HCT116 (cell line): Measurements from ENCODE around the gene XK. TPM values are rescaled to one million over a fixed set of nuclear protein-coding genes. Genes with fewer than 3 reads are reported as not detected.

ENCODE experiments used
- ATAC-seq: fragments of 200-7000 bp; cut with Tn5 transposase; 2 replicates; pipeline ENCODE4 v1.9.1; 2020; ENCODE audit warnings: mild to moderate bottlenecking, moderate library complexity
- BruUV-seq: library from RNA; stranded (reverse); fragments of 400-500 nt; replicated peaks from 2 replicates; lab custom pipeline; 2021; lab: Mats Ljungman, UMichigan
- CTCF ChIA-PET: fragments of 300-600 bp; sonication (Branson Sonifier 250); formaldehyde crosslinking; loops from one replicate; lab custom pipeline; 2021; ENCODE audit warnings: antibody characterized with exemption; lab: Charles Lee
- POLR2A ChIA-PET: fragments of 300-600, 350-600 bp; sonication (Branson Sonifier 250); formaldehyde crosslinking; loops from one replicate; lab custom pipeline; 2021; ENCODE audit warnings: antibody characterized with exemption; lab: Charles Lee
- RAD21 ChIA-PET, 2 experiments: fragments of 300-600 bp; sonication (Branson Sonifier 250); formaldehyde crosslinking; loops; one replicate each; lab custom pipeline; 2023; ENCODE audit warnings: low total read pairs in 2 of 2; ENCODE audit not compliant: uncharacterized antibody in 2 of 2, unreplicated experiment in 2 of 2, low non-redundant PET in 1 of 2; lab: Charles Lee
- DNase-seq: peaks from one replicate; pipeline ENCODE4 v3.0.0-alpha.2; 2010; ENCODE audit warnings: low read depth, low spot score
- H2AFZ ChIP-seq: fragments of 200-600 bp; shearing (Covaris generic), sonication (generic); 2 replicates; pipeline ENCODE4 v1.6.1; 2017; ENCODE audit warnings: low read depth, mixed run types, mixed read lengths, antibody characterized with exemption, low read length; ENCODE audit not compliant: poor library complexity, severe bottlenecking
- H3K27ac ChIP-seq: 2 replicates; pipeline ENCODE4 v1.5.1; 2012; ENCODE audit warnings: low read depth, low read length
- H3K27me3 ChIP-seq: fragments of 200-600 bp; sonication (generic); 2 replicates; pipeline ENCODE4 v1.6.1; 2016; ENCODE audit warnings: mixed run types, low read length, mixed read lengths; ENCODE audit not compliant: insufficient read depth
- H3K36me3 ChIP-seq, 2 experiments: fragments of 200-500 bp in 1 of 2; fragments of 200-600 bp in 1 of 2; sonication (Bioruptor generic) in 1 of 2; sonication (generic) in 1 of 2; 2 replicates each; pipeline versions ENCODE4 v1.5.1 to v1.6.1; 2014 to 2016; ENCODE audit warnings: low read length in 2 of 2, inconsistent platforms in 1 of 2, mixed read lengths in 1 of 2, mixed run types in 1 of 2; ENCODE audit not compliant: insufficient read depth in 2 of 2, control insufficient read depth in 1 of 2
- H3K4me1 ChIP-seq, 2 experiments: fragments of 200-600 bp in 1 of 2; sonication (generic) in 1 of 2; 2 replicates each; pipeline versions ENCODE4 v1.5.1 to v1.6.1; 2012 to 2017; ENCODE audit warnings: low read length in 2 of 2, inconsistent platforms in 1 of 2, mild to moderate bottlenecking in 1 of 2, mixed read lengths in 1 of 2, mixed run types in 1 of 2, moderate library complexity in 1 of 2; ENCODE audit not compliant: insufficient read depth in 2 of 2, control insufficient read depth in 1 of 2
- H3K4me2 ChIP-seq: fragments of 200-600 bp; sonication (generic); 2 replicates; pipeline ENCODE4 v1.6.1; 2017; ENCODE audit warnings: mixed run types, low read length, mixed read lengths
- H3K4me3 ChIP-seq, 2 experiments: fragments of 200-600 bp in 1 of 2; sonication (generic) in 1 of 2; replicated peaks in 1 of 2; 2 replicates each; pipeline ENCODE4 v1.5.1; 2011 to 2016; ENCODE audit warnings: low read length in 2 of 2, control low read depth in 1 of 2, low read depth in 1 of 2, mild to moderate bottlenecking in 1 of 2, mixed read lengths in 1 of 2, mixed run types in 1 of 2
- H3K79me2 ChIP-seq: fragments of 200-600 bp; sonication (generic); 2 replicates; pipeline ENCODE4 v1.6.1; 2017; ENCODE audit warnings: mild to moderate bottlenecking, mixed run types, low read length, moderate library complexity, mixed read lengths; ENCODE audit not compliant: insufficient read depth
- H3K9ac ChIP-seq: fragments of 200-600 bp; sonication (generic); 2 replicates; pipeline ENCODE4 v1.6.1; 2016; ENCODE audit warnings: low read length, mixed read lengths
- H3K9me2 ChIP-seq: fragments of 200-600 bp; sonication (generic), shearing (Covaris generic); 2 replicates; pipeline ENCODE4 v1.6.1; 2017; ENCODE audit warnings: mixed run types, mild to moderate bottlenecking, moderate library complexity; ENCODE audit not compliant: insufficient read depth
- H3K9me3 ChIP-seq, 2 experiments: fragments of 200-500 bp in 1 of 2; fragments of 200-600 bp in 1 of 2; sonication (Bioruptor generic) in 1 of 2; sonication (generic) in 1 of 2; 2 replicates each; pipeline ENCODE4 v1.6.1; 2014 to 2017; ENCODE audit warnings: low read length in 2 of 2, mixed read lengths in 2 of 2, inconsistent platforms in 1 of 2, low read depth in 1 of 2, mild to moderate bottlenecking in 1 of 2, mixed run types in 1 of 2, moderate library complexity in 1 of 2; ENCODE audit not compliant: control insufficient read depth in 1 of 2, insufficient read depth in 1 of 2
- H4K20me1 ChIP-seq: fragments of 200-600 bp; sonication (generic), shearing (Covaris generic); 2 replicates; pipeline ENCODE4 v1.6.1; 2017; ENCODE audit warnings: mixed run types, mild to moderate bottlenecking, moderate library complexity; ENCODE audit not compliant: insufficient read depth
- CEBPB ChIP-seq: IDR thresholded peaks from 2 replicates; pipeline ENCODE4 v1.6.1; 2012; ENCODE audit warnings: low read depth
- EGR1 ChIP-seq: IDR thresholded peaks from 2 replicates; pipeline ENCODE4 v1.6.1; 2012; ENCODE audit warnings: low read depth
- ELF1 ChIP-seq: IDR thresholded peaks from 2 replicates; pipeline ENCODE4 v1.6.1; 2012; ENCODE audit warnings: low read depth, borderline replicate concordance
- EZH2 ChIP-seq: fragments of 200-600 bp; sonication (generic); IDR thresholded peaks from 2 replicates; pipeline ENCODE4 v1.6.1; 2017; ENCODE audit warnings: antibody characterized with exemption, mixed run types
- JUND ChIP-seq: IDR thresholded peaks from 2 replicates; pipeline ENCODE4 v1.6.1; 2012
- MAX ChIP-seq: IDR thresholded peaks from 2 replicates; pipeline ENCODE4 v1.6.1; 2012
- POLR2A ChIP-seq: IDR thresholded peaks from 2 replicates; pipeline ENCODE4 v1.7.0; 2011; ENCODE audit warnings: borderline replicate concordance; ENCODE audit not compliant: insufficient read depth, insufficient read length; ENCODE audit errors: extremely low read depth
- POLR2AphosphoS5 ChIP-seq: IDR thresholded peaks from 2 replicates; pipeline ENCODE4 v1.6.1; 2011; ENCODE audit warnings: mild to moderate bottlenecking, low read depth, low read length, moderate library complexity
- RAD21 ChIP-seq: IDR thresholded peaks from 2 replicates; pipeline ENCODE4 v1.6.1; 2012; ENCODE audit warnings: low read depth, mild to moderate bottlenecking
- SIN3A ChIP-seq: IDR thresholded peaks from 2 replicates; pipeline ENCODE4 v1.6.1; 2012; ENCODE audit warnings: low read depth
- SP1 ChIP-seq: IDR thresholded peaks from 2 replicates; pipeline ENCODE4 v1.6.1; 2012; ENCODE audit warnings: low read depth
- SRF ChIP-seq: IDR thresholded peaks from 2 replicates; pipeline ENCODE4 v1.6.1; 2012; ENCODE audit warnings: low read depth
- TCF7L2 ChIP-seq: IDR thresholded peaks from 2 replicates; pipeline ENCODE4 v1.7.0; 2011; ENCODE audit warnings: borderline replicate concordance, inconsistent platforms; ENCODE audit not compliant: insufficient read depth, insufficient read length; ENCODE audit errors: extremely low read depth
- ZFX ChIP-seq: fragments of 450-650 bp; IDR thresholded peaks from 2 replicates; pipeline ENCODE4 v1.6.1; 2017
- ZNF274 ChIP-seq: fragments of 200-500 bp; sonication (Bioruptor generic); IDR thresholded peaks from 2 replicates; pipeline ENCODE4 v1.6.1; 2014; ENCODE audit warnings: mild to moderate bottlenecking, low read depth, low read length, inconsistent platforms
- intact Hi-C: fragments of 100-400 bp; cut with micrococcal nuclease; formaldehyde crosslinking; loops from 2 replicates; pipeline ENCODE4 v1.10.0; 2022
- total RNA-seq: library from RNA; stranded (reverse); gene quantifications from one replicate; pipeline ENCODE4 v1.2.1, GENCODE V29; 2021; ENCODE audit not compliant: unreplicated experiment
- TF ChIP-seq, protein P1 (sequence below): IDR thresholded peaks from 2 replicates; pipeline ENCODE4 v1.6.1; 2011; ENCODE audit warnings: mild to moderate bottlenecking, low read length, moderate library complexity; ENCODE audit not compliant: insufficient replicate concordance; ENCODE audit errors: extremely low read depth
- TF ChIP-seq, protein P2 (sequence below), 3 experiments: fragments of 200-600 bp in 1 of 3; sonication (generic) in 1 of 3; IDR thresholded peaks in 2 of 3; conservative IDR thresholded peaks in 1 of 3; 2 replicates each; pipeline ENCODE4 v1.5.1; 2012 to 2017; ENCODE audit warnings: low read depth in 2 of 3, low read length in 2 of 3, antibody characterized with exemption in 1 of 3, borderline replicate concordance in 1 of 3, control low read depth in 1 of 3, mild to moderate bottlenecking in 1 of 3, mixed read lengths in 1 of 3, mixed run types in 1 of 3, moderate library complexity in 1 of 3; ENCODE audit not compliant: insufficient read depth in 1 of 3
- TF ChIP-seq, protein P3 (sequence below): IDR thresholded peaks from 2 replicates; pipeline ENCODE4 v1.6.1; 2012; ENCODE audit warnings: low read depth
- TF ChIP-seq, protein P4 (sequence below): IDR thresholded peaks from 2 replicates; pipeline ENCODE4 v1.6.1; 2012

XK gene
- total RNA-seq, 1 experiment from 2014 or later = 2.6 TPM

DNA sequence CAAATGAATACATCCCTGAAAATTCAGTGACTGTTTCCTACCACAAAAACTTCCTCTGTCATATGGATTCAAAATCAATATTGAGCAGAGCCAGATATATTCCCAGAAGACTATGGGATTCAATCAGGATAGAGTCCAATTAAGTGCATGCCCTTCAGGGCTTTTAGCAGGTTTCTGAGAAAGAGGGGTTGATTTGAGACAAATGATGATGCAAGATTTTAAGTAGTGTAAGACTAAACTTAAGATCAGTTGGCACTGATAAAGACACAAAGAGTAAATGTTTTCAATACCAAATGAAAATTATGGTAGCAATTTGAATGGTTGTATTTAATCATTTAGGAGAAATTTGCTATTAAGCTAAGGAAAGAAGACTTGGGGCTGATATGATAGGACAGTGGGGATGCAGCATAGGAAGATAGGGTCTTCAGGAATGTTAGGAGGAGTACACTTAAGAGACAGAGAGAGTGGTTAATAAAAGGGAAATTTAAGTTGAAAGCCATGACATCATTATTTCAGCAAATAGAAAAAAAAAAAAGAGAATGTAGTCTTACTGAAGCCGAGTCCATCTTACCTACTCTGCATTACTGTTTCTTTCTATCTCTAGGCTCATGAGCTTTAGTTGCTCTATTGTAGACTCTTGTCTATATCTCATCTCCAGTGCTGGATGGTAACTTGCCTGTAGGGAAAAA, 32.0 kb upstream of the XK start:
- H3K9me3 ChIP-seq = no peaks in the 10 kb centered on the region
- H3K4me3 ChIP-seq = no peak overlapping the region
- no peaks in the 10 kb centered on the region for H4K20me1 ChIP-seq
- ChIA-PET RAD21 (no interaction called here), POLR2A (no interaction called here), CTCF (no interaction called here)
- no peak for TF ChIP-seq MAX
- TF ChIP-seq ZNF274 = no peak
- TF ChIP-seq SRF = no peak
- TF ChIP-seq, protein P1, sequence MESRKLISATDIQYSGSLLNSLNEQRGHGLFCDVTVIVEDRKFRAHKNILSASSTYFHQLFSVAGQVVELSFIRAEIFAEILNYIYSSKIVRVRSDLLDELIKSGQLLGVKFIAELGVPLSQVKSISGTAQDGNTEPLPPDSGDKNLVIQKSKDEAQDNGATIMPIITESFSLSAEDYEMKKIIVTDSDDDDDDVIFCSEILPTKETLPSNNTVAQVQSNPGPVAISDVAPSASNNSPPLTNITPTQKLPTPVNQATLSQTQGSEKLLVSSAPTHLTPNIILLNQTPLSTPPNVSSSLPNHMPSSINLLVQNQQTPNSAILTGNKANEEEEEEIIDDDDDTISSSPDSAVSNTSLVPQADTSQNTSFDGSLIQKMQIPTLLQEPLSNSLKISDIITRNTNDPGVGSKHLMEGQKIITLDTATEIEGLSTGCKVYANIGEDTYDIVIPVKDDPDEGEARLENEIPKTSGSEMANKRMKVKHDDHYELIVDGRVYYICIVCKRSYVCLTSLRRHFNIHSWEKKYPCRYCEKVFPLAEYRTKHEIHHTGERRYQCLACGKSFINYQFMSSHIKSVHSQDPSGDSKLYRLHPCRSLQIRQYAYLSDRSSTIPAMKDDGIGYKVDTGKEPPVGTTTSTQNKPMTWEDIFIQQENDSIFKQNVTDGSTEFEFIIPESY = no peak
- TF ChIP-seq ELF1 = no peak
- no peak for TF ChIP-seq SIN3A
- TF ChIP-seq ZFX = no peak
- no peak for TF ChIP-seq JUND
- TF ChIP-seq POLR2AphosphoS5 = no peak
- TF ChIP-seq, protein P2, sequence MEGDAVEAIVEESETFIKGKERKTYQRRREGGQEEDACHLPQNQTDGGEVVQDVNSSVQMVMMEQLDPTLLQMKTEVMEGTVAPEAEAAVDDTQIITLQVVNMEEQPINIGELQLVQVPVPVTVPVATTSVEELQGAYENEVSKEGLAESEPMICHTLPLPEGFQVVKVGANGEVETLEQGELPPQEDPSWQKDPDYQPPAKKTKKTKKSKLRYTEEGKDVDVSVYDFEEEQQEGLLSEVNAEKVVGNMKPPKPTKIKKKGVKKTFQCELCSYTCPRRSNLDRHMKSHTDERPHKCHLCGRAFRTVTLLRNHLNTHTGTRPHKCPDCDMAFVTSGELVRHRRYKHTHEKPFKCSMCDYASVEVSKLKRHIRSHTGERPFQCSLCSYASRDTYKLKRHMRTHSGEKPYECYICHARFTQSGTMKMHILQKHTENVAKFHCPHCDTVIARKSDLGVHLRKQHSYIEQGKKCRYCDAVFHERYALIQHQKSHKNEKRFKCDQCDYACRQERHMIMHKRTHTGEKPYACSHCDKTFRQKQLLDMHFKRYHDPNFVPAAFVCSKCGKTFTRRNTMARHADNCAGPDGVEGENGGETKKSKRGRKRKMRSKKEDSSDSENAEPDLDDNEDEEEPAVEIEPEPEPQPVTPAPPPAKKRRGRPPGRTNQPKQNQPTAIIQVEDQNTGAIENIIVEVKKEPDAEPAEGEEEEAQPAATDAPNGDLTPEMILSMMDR (IDR thresholded peaks at IDR 0.05 in 2 of 3, conservative IDR thresholded peaks at IDR 0.05 in 1 of 3; ENCODE audit: borderline replicate concordance in 1 of 3, insufficient read depth in 1 of 3, low read depth in 2 of 3, low read length in 2 of 3) = no peak
- TF ChIP-seq EZH2 = no peak
- no peak for TF ChIP-seq TCF7L2
- TF ChIP-seq, protein P3, sequence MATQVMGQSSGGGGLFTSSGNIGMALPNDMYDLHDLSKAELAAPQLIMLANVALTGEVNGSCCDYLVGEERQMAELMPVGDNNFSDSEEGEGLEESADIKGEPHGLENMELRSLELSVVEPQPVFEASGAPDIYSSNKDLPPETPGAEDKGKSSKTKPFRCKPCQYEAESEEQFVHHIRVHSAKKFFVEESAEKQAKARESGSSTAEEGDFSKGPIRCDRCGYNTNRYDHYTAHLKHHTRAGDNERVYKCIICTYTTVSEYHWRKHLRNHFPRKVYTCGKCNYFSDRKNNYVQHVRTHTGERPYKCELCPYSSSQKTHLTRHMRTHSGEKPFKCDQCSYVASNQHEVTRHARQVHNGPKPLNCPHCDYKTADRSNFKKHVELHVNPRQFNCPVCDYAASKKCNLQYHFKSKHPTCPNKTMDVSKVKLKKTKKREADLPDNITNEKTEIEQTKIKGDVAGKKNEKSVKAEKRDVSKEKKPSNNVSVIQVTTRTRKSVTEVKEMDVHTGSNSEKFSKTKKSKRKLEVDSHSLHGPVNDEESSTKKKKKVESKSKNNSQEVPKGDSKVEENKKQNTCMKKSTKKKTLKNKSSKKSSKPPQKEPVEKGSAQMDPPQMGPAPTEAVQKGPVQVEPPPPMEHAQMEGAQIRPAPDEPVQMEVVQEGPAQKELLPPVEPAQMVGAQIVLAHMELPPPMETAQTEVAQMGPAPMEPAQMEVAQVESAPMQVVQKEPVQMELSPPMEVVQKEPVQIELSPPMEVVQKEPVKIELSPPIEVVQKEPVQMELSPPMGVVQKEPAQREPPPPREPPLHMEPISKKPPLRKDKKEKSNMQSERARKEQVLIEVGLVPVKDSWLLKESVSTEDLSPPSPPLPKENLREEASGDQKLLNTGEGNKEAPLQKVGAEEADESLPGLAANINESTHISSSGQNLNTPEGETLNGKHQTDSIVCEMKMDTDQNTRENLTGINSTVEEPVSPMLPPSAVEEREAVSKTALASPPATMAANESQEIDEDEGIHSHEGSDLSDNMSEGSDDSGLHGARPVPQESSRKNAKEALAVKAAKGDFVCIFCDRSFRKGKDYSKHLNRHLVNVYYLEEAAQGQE = no peak
- no peak for TF ChIP-seq EGR1
- no peak for TF ChIP-seq CEBPB
- no peak for TF ChIP-seq SP1
- TF ChIP-seq RAD21 = no peak
- no peak for TF ChIP-seq POLR2A
- TF ChIP-seq, protein P4, sequence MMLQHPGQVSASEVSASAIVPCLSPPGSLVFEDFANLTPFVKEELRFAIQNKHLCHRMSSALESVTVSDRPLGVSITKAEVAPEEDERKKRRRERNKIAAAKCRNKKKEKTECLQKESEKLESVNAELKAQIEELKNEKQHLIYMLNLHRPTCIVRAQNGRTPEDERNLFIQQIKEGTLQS = no peak
- no peak overlapping the region for H2AFZ ChIP-seq
- ATAC-seq (no peak), DNase-seq (no peak)
- H3K27ac ChIP-seq = no peak overlapping the region
- H3K4me1 ChIP-seq = no peaks in the 10 kb centered on the region
- intact Hi-C loops = no loop called here
- no peaks in the 10 kb centered on the region for H3K27me3 ChIP-seq
- no TSS peak for BruUV-seq
- H3K36me3 ChIP-seq = no peaks in the 10 kb centered on the region
- no peak overlapping the region for H3K4me2 ChIP-seq
- H3K9ac ChIP-seq = no peak overlapping the region
- no peaks in the 10 kb centered on the region for H3K79me2 ChIP-seq
- H3K9me2 ChIP-seq = no peaks in the 10 kb centered on the region
